Stimulated activated naive CD4-positive, alpha-beta T cell (primary cell): ENCODE data around the gene BRAT1.

Source experiments
- DNase-seq, 6 experiments: peaks; one replicate each; lab custom pipeline; 2025; lab: John Stamatoyannopoulos, UW

The BRAT1 gene

DNA sequence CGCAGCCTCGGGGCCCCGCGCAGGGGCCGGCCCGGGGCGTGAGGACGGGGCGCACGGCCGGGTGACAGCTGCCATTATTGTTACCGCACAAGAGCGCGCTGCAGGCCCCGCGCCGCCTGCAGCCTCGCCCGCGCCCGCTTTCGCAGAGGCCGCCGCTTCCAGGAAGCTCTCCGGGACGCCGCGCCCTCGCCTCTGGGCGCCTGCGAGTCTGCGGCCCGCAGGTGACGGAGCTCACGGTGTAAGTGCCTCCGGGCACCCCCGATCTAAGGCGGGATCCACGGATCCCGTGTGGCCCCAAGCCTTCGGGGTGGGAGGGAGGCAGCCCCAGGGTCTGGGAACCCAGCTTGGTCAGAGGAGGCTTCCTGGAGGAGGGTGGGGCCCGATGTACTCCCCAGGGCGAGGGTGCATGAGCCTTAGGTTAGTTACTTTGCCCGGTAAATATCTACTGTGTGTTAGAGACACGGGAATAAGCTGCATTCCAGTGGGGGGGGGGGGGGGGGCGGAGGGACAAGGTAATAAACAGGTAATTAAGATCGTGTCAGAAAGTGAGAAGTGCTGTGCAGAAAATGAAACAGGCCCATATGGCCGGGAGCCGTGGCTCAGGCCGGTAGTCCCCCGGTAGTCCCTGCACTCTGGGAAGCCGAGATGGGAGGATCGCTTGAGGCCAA lies 4.1 kb upstream of the BRAT1 start:
- no peak for DNase-seq

DNA sequence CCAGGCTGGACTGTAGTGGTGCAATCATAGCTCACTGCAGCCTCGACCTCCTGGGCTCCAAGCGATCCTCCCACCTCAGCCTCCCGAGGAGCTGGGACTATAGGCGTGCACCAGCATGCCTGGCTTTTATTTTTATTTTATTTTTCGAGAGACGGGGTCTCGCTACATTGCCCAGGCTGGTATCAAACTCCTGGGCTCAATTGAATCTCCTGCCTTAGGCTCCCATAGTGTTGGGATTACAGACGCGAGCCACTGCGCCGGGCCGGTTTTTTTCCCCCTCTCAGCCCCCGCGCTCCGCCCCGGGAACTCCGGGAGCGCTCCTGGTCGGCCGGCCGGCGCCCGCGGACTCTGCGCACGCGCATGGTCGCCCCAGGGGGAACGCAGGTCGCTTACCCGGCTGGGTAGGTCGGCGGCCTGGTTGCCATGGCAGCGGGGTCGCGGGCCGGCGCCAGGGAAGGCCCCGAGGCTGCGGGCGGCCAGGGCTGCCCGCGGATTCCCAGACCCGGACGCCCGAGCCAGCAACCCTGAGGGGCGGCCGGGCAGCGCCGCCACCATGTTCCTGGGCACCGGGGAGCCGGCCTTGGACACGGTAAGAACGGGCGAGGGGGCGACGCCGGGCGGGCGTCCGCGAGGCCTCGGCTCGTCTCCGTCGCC lies 3.4 kb upstream of the BRAT1 start, which contains the start of gene IQCE:
Gene IQCE, plus strand, starts transcription at position 351 of the 654 bp plus-strand sequence. Its CDS starts 203 bp downstream, at position 554.
- DNase-seq: peak; percentile 72 to 86 (median 82)

DNA sequence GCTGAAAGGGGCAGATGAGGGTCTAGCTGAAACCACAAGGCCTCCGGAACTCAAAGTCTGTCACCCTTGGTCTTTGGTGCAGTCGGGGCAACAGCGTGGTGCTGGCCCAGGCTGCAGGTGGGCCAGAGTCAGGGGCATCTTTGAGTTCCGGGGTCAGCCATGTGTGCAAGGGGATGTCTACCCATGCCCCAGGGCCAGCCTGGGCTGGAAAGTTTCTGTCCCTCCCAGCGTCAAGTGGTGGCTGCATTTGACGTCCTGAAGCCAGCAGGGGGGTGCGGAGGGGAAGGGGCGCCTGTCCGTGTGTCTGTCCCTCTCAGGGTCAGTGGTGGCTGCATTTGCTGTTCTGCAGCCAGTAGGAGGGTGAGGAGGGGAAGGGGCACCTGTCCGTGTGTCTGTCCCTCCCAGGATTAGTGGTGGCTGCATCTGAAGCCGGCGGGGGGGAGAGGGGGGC lies 638 bp downstream of the BRAT1 start:
- no peak for DNase-seq

DNA sequence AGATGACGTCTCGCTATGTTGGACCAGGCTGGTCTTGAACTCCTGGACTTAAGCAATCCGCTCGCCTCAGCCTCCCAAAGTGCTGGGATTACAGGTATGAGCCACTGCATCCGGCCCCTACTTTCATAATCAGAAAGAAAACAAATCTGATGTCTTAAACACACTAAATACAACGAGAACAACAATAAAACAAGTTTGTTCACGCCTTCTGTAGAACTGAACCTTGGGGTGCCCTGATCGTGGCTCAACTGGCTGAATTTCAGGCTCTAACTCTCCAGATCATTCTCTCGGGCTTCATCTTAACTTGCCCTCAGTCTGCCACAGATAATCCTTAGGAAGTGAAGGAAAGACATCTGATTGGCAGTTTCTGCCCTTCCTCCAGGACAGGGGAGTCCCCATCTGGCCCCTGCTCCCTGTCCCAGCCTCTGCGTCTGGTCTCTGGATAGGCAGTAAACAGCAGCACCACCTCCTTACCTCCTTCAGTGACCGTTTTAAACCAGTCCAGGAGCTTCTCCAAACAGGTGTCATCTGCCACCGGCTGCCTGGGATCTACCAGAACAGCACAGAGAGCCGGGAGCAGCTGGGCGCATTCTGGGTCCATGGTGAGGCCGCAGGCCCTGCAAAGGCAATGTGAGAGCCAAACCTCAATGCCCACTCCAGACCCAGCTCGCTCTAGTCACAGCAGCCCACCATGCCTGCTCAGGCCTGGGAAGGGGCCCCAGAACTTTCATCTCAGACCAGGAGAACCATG lies 1.3 kb downstream of the BRAT1 start:
- DNase-seq: no peak

DNA sequence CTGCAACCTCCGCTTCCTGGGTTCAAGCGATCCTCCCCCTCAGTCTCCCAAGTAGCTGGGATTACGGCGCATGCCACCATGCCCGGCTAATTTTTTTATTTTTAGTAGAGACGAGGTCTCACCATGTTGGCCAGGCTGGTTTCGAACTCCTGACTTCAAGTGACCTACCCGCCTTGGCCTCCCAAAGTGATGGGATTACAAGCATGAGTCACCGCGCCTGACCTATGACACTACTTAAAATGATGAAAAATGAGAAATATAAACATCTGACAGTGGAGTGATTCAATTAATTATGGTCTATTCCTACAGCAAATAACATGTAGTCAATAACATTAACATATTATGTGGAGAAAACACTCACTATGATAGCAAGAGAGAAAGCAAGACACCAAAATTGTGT lies 2.2 kb downstream of the BRAT1 start:
- DNase-seq: no peak

DNA sequence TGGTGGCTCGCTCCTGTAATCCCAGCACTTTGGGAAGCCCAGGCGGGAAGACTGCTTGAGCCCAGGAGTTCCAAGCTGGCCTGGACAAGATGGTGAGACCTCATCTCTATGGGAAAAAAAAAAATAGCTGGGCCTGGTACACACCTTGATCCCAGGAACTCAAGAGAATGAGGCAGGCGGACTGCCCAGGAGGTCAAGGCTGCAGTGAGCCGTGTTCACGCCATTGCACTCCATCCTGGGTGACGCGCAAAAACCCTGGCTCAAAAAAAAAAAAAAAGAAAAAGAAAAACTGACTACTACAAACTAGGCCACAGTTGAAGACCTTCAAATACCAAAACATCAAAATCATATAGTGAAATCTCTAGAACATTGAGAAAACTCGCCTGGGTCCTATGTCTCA lies 3.9 kb downstream of the BRAT1 start:
- no peak for DNase-seq

DNA sequence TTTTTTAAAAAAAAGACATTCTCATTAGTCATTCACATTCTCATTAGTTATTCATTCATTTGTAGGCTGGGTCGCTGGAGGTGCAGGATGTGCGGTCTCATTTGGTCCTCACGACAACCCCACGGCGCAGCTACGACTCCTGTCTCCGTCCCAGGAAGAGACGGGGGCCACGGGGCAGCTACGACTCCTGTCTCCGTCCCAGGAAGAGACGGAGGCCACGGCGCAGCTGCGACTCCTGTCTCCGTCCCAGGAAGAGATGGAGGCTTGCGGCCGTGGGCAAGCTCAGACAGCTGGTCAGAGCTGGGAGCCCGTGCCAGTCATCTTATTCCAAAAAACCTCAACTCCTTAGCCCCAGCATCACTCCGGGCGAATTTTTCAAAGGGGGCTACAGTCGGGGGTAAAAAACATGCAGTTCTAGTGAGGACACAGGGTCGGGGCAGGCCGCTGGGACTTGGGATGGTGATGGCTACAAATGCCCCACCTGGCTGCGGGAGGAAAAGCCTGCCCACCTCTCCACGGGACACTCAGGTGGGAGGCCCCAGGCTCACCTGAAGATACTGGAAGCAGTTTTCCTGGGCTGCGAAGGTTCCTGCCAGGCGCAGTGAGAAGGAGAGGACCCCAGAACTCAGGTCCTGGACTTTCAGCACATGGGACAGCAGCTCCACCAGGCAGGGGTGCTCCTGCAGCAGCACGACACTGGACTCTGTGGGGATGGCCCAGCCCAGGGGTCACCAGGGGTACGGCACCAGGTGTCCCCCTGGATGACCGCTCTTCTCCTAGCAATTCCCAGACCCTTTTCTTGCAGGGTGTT lies 8.3 kb downstream of the BRAT1 start:
- no peak for DNase-seq

DNA sequence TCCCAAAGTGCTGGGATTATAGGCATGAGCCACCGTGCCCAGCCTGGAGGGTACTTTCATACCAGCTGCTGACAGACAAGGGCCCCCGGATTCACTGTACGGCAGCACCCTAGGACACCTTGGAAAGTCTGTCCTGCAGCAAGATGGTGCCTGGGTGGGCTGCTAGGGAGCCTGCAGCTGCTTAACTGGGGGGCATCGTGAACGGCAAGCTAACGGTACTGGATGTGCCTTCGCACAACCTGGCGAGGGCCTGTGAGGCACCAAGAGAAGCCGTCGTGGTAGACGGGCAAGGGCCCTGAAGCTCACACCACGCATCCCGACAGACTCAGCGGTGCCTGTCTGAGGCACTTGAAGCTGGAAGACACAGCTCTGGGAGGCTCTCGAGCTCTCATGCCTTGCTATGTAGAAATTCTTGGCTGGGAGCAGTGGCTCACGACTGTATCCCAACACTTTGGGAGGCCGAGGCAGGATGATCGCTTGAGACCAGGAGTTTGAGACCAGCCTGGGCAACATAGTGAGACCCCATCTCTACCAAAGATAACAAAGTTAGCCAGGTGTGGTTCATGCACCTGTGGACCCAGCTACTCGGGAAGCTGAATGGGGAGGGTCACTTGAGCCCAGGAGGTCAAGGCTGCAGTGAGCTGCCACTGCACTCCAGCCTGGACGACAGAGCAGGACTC lies 9.4 kb downstream of the BRAT1 start:
- DNase-seq: no peak

DNA sequence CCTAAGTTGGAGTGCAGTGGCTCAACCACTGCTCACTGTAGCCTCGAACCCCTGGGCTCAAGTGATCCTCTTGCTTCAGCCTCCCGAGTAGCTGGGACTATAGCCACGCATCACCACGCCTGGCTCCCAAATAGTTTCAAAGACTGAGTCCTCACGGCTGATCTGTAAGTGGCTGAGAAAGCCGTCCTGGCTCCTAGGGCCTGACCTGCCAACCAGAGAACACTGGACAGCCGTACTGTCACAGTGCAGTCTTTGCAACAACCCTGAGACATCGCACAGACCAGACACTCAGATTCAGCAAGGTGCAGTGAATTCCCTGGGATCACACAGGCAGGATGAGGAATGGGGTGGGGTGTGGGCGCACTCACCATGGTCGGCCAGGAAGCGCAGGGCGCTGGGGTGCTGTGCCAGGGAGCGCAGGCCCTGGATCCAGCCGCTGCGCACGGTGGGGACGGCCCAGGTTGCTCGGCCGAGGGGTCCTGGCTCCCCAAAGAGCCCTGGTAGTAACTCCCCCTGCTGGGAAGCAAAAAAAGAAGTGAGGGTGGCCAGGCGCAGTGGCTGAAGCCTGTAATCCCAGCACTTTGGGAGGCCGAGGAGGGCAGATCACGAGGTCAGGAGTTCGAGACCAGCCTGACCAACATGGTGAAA lies 10.7 kb downstream of the BRAT1 start:
- DNase-seq: no peak

DNA sequence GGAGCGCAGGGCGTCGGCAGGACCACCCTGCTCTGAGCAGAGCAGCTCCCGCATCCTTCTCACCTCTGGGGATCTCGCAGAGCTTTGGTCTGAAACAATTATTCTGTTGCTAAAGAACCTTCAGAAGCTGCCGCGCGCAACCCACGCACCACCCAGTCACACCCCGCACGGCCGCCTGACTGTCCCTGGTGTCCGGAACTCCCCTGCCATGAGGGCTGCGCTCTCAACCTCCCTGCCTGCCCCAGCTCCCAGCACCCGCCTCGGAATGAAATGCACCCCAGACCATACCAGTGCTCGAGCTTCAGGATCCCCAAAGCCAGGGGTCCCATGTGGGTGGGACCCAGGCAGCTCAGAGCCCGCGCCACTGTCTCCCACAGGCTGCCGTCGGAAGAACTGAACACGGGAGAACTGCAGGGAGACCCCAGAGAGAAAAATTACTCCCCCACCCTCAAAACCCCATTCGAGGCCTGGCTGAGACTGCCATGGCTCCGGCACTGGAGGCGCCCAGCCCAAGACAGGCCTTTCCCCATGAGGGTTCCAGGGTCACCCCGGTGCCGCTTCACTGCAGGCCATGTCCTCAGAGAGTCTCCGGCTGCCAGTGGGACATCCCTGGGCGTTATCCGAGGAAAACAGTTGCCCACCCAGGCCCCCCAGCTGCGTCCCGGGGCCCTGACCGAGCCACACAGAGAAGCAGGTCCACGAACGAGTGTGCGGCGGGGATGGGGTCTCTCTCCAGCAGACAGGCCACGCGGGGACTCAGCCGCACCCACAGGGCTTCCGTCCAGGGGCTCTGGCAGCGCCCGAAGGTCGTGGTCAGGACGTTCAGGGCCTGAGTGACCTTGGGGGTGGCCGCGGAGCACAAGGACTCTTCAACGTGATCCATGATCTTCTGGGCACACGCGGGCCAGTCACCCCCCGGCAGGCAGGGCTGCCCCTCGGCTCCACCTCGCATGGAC lies 12.1 kb downstream of the BRAT1 start:
- DNase-seq: no peak

DNA sequence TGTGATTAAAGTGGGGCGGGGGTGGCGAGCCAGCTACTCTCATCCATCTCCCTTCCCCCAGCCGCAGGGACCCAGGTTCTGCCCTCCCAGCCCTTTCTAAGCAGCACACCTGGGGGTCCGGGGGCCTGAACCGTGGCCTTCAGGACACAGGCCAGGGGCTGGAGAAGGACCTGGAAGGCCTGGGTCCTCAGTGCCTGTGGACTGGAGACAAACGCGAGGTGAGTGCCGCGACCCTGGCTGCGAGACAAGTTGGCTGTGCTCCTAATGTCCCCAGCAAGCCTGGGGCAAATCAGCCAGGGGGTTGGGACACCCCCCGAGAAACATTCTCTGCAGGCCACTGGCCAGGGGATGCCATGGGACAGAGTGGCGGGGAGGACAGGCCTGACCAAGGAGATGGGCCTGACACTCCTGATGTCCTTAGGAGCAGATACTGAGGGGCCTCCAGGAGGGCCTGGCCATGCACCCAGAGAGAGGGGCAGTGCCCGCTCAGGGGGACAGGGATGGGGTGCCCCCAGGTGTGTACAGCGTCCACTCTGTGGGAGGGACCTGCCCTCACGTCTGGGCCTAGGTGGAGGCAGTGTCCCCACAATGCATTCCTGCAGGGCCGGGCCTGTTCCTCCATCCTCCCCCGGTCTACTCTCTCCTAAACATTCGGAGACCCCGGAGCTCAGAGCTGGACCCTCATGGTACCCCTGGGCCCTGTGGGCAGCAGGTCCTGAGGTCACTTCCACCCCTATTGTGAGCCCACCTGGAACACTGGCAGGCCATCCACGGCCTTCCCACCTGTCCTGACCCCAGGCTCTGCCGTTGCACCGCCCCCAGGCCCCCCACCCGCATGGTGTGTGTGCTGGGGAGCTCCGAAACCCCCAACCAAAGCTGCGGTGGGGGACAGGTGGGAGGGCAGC lies 13.1 kb downstream of the BRAT1 start:
- DNase-seq: no peak

DNA sequence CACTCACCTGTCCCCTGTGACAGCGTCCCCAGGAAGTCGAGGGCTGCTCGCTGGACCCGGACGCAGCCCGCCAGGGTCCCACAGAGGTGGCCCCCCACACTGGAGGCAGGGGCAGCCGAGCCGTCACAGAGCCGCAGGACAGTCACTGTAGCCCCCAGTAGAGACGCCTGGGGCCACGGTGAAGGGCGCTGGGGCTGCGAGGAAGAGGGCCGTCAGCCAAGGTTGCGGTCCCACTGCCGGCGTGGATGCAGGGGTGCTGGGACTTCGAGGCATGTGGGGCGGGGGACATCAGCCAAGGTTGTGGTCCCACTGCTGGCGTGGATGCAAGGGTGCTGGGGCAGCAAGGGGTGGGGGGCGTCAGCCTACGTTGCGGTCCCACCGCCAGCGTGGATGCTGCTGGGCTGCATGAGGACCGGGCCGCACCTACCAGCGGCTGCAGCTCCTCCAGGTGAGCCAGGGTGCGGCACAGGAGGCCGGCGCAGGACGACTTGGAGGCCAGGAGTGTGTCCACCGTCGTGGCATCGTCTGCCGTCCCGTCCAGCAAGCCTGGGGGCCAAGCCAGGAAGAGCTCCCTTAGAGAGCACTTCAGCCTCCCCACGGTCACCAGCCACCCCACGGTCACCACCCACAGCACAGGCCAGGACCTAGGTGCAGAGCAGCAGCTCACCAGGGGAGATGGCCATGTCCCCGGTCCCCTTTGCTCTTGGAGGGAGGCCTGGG lies 13.9 kb downstream of the BRAT1 start:
- no peak for DNase-seq

DNA sequence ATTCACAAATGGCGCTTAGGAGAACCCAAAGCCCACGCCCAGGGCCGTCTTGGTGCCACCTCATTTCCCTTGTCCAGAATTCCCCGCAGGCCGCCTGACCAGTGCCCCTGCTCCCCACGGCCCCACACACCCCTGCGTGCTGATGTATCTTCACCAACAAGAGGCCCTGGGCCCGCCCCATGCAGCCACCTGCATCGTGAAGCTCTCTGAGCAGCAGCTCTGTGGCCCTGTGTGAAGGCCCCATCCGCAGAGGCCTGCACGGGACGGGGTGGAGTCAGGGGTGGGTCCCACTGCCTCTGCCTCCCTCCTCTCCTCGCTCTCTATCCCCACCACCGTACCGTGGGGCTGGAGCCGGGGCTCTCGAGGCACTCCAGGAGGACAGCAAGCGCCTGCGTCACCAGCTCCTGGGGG lies 14.7 kb downstream of the BRAT1 start:
- no peak for DNase-seq

DNA sequence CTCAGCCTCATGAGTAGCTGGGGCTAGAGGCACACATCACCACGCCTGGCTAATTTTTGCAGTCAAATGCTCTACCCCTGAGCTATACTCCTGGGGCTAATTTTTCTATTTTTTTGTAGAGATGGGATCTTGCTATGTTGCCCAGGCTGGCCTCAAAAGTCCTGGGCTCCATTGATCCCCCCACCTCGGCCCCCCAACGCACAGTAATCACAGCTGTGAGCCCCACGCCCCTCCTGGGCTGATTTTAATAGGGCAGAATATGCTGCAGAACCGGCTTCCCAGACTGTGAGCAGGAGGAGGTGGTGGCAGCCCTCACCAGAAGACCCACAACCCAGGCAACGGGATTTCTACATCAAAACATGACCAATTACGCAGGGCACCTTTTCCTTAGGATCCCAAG lies 15.2 kb downstream of the BRAT1 start:
- no peak for DNase-seq

DNA sequence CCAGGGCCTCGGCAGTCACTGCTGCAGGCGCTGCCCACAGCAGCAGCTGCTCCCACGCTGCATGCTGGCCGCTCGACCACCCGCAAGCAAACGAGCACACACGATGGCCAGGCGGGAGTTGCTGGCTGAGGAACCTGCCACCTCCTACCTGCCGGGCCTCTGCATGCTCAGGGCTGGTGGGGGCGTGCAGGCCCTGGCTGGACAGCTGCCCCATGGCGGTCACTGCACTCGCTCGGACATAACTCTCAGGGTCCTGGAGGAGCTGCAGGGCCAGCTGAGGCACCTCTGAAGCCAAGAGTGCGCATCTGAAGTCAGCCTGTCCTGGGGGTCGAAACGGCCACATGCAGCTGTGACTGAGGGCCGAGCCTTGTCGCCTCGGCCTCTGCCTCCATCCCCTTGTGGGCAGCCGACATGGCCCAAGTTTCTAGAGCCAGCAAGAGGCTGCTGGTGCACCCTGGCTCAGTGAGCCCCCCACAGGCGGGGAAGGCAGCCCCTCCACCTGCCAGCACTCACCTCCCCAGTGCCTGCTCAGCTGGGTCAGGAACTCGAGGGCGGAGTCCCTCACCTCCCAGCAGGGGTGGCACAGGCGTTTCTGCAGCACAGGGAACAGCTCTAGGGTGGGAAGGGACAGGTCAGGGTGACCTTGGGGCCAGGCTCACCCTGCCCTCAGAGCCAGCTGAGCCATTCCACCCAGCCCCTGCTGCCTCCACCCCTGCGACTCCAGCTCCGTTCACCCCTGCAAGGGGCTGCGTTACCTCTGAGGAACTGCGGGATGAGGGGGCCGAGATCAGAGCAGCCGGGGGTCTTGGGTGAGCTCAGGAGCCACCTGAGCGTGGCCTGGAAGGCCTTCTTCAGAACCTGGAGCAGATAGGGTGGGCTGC lies 16.1 kb downstream of the BRAT1 start:
- no peak for DNase-seq

DNA sequence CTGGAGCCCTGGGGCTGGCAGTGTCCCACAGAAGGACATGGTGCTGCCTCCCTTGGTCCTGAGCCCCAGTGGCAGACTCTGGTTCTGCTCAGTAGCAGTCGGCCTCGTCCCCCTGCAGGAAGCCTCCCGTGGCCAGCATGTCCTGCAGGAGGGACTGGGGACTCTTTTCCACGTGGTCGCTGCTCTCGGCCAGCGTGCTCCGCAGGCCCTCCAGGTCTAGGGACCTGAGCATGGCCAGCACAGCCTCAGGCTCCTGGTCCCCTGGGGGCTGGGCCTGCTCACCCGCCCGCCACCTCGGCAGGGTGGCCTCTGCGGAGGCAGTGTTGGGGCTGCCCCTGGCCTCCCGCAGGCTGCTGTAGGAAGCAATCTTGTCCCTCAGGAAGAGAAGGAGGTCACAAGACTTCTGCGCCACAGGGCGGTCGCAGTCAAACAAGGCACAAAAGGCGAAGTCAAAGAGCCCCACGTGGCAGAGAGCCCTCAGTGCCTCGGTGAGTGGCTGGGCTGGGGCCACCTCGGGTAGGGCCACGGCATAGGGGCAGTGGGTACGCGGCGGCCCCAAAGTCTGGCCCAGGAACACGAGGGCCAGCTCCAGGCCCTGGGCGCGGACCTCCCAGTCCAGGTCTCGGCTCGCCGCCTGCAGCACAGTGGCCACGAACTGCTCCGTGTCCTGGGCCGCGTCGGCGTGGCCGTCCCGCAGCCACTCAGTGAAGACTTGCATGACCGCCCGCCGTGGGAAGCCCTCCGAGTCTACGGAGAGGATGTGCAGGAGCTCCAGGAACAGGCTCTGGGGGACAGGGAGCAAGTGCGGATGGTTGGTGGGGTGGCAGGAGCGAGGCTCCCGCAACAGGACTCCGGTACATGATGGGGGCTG lies 17.1 kb downstream of the BRAT1 start:
- peak in 2 of 6 experiments; percentile 16 to 23 for DNase-seq
